Suppressor macrophage treated with lipopolysaccharide for 4 hours (primary cell): ENCODE measurements around the gene FAM168A.
A peak's percentile ranks its signal among the peaks of the same experiment; 100 is the strongest.

Experiments used
- DNase-seq: peaks from one replicate; pipeline ENCODE4 v3.0.0-alpha.2; 2020

FAM168A gene

GRCh38 chr11:73384872-73385689 lies 212.8 kb downstream of the FAM168A start:
- peak; percentile 93 for DNase-seq

GRCh38 chr11:73384531-73384871 lies 213.4 kb downstream of the FAM168A start:
- DNase-seq: no peak

DNA sequence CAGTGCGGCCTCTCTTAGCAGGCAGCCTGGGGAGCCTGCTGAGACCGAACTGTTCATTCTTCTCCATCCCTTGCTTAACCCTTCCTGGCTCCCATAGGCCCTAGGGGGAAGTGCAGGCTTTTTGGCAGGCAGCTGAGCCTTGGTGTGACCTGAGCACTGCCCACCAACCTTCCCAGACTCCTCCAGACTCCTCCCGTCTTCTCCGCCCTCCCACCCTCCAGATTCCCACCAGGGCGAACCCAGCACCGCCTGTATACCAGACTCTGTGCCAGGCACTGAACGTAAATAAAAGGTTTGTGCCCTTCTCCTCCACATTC lies 213.8 kb downstream of the FAM168A start:
- DNase-seq: no peak

- DNase-seq: peak; percentile 44
Measured at GRCh38 chr11:73383249-73384124, 214.4 kb downstream of the FAM168A start.

DNA sequence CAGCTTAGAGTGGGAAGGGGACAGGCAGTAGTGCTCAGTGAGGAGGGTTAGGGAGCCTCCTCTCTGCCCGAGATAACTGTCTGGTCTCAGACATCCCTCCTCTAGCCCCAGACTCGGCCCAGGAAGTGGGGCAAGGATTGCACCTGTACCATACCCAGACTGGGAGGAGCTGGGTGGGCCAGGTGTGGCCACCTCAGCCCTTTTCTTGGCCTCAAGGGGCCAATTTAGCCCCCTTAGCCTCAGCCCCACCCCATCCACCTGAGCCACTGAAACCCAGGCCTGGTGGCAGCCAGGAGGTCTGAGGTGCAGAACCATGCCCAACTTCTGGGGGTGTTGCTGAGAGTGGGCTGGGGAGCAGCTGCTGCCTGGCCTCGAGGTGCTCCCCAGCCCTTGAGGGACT lies 215.2 kb downstream of the FAM168A start:
- no peak for DNase-seq

GRCh38 chr11:73382183-73382582 lies 215.7 kb downstream of the FAM168A start:
- no peak for DNase-seq

- peak; percentile 65 for DNase-seq
Measured at GRCh38 chr11:73381589-73381988, 216.3 kb downstream of the FAM168A start.

DNA sequence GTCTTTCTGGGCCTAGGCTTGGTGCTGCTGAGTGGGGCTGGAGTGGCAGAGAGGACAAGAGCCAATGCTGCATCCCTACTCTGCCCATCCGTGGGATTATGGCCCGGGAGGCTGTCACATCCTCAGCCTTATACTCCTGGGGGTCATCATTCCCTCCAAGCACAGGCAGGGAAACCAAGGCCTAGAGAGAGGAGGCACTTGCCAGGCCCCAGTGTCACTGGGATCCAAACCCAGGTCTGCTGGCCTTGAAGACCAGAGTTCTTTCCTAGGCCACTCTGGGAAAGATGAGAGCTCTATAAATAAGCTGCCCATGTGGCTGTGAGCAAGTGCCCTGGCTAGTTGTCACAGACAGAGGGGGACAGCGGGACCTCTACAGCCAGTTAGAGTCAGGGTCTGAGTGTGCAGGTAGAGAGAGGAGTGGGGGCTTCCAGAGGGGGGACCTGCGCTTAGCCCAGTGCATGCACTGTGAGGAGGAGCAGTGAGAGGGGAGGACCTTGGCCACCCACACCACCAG lies 217.0 kb downstream of the FAM168A start:
- no peak for DNase-seq

DNA sequence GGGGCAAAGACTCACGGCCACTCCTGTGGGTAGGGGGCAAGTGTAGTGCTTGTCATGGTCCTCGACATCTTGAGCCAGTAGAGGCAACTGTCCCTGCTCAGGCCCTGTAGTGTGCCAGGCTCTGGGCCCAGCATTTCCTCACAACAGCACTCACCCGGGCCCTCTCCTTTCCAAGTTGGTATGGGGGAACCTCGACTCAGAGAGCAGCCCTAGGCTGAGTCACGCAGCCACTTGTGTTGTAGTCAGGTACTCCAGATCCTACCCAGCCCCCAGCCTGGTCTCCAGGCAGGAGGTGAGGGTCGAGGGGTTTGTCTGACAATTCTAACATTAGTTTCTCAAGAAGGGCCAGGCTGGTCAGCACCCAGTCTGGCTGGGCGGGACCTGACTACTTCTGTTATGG lies 217.6 kb downstream of the FAM168A start:
- DNase-seq: peak; percentile 31

- DNase-seq: no peak
Measured at GRCh38 chr11:73379189-73379880, 218.6 kb downstream of the FAM168A start.

DNA sequence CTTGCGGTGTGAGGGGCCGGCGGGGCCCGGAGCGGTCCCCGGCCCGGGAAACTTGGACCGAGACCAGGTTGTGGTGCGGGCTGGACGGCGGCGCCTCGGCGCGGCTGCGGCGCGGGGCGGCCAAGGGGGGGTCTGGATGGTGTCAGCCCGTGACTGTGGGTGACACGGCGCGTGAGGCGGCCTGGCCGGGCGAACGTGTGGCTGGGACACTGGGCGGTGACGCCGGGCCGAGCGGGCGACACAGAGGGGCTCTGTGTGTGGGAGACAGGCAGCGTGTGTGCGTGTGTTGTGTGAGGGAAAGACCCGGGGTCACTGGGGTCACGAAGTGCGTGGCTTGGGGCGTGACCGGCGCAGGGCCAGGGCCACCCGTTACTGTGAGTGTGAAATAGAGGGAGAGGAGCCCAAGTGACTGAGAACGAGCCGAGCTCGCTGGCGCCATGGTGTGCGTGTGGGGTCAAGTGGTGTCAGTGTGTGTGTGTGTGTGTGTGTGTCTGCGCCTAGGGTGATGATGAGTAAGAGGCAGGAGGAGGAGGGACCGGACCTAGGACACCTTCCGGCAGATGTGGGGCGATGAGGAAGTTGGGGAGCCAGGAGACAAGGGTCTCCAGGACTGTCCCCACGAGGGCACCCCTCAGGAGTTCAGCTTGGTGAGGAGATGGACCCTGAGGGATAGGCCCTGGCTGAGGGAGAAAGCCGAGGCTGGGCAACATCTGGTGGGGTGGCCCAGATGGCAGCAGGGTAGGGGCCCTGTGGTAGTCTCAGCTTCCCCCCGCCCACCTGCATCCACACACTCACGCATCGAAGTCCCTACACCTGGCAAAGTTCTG lies 220.9 kb downstream of the FAM168A start:
- peak; percentile 88 for DNase-seq

- DNase-seq: peak; percentile 97
Measured at GRCh38 chr11:73376160-73376802, 221.6 kb downstream of the FAM168A start, which contains the start of gene RELT. TSS of gene RELT (plus strand) at chr11:73376399. CDS start at chr11:73389137, 12,738 bp downstream.

GRCh38 chr11:73375830-73376159 lies 222.1 kb downstream of the FAM168A start:
- DNase-seq: no peak

- no peak for DNase-seq
Measured at GRCh38 chr11:73374151-73374550, 223.8 kb downstream of the FAM168A start.

- peak; percentile 25 for DNase-seq
Measured at GRCh38 chr11:73372375-73372993, 225.4 kb downstream of the FAM168A start.

DNA sequence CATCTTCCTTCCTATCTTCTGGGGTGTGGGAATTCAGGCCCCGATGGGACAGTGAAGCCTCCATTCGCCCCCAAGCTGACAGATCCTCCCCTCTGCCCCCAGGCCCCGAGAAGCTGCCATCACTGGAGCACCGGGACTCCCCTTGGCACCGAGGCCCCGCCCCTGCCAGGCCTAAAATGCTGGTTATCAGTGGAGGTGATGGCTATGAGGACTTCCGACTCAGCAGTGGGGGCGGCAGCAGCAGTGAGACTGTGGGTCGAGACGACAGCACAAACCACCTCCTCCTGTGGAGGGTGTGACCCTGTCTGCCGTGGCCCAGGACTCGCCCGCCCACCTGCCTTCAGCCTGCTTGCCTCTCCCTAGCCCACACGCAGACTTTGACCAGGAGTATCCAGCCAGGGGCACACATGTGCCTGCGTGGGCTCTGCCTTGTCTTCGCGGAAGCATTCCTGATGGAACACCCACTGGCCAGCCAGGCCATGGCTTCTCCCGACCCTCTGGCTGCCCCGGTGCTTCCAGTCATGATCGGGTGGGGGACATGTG lies 230.4 kb downstream of the FAM168A start:
- DNase-seq: no peak

DNA sequence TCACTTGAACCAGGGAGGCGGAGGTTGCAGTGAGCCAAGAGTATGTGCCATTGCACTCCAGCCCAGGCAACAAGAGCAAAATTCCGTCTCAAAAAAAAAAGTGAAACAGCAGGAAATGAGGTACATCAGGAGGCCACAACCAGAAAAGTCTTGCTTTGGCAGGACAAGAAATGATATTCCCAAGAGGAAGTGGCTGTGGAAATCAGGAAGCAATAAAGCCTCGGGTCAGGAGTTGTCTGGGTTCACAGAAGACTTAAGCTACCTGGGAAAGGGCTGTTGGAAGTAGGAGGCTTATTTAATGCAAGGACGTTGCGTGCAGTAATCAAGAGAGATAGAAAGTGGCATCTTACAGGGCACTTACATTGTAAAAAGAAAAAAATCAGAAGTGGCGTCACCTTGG lies 231.0 kb downstream of the FAM168A start:
- no peak for DNase-seq

DNA sequence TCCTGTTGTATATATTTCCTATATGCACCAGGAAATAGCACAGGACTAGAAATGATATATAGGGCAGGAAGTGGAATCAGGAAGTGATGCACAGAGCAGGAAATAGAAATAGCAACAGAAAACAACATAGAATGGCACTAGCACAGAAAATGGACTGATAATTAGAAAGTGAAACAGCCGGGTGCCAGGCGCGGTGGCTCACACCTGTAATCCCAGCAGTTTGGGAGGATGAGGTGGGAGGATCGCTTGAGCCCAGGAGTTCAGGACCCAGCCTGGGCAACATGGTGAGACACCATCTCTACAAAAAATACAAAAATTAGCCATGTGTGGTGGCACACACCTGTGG lies 231.7 kb downstream of the FAM168A start:
- DNase-seq: no peak

- DNase-seq: no peak
Measured at GRCh38 chr11:73365352-73366264, 232.3 kb downstream of the FAM168A start.

DNA sequence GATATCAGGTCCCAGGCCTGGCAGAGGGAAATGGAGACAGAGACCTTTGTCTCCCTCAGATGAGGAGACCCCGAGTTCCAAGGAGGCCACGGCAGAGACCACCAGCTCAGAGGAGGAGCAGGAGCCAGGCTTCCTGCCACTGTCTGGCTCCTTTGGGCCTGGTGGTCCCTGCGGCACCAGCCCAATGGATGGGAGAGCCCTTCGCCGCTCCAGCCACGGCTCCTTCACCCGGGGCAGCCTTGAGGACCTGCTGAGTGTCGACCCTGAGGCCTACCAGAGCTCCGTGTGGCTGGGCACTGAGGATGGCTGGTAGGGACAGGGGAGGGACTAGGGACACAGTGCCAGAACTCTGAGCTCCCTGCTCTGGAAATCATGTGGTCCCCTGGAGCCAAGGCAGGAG lies 234.8 kb downstream of the FAM168A start:
- DNase-seq: no peak
